HG02623 (cell line): ENCODE data around the gene CASP7.

Experiments
- ATAC-seq: cut with Tn5 transposase; IDR thresholded peaks from one replicate; pipeline ENCODE4 v1.9.1; 2021; ENCODE audit warnings: moderate library complexity; ENCODE audit not compliant: unreplicated experiment

The CASP7 gene

GRCh38 chr10:113711142-113711541 lies 31.4 kb downstream of the CASP7 start:
- ATAC-seq = no peak

GRCh38 chr10:113712024-113712423 lies 32.3 kb downstream of the CASP7 start:
- no peak for ATAC-seq

GRCh38 chr10:113712755-113713639 lies 33.3 kb downstream of the CASP7 start:
- no peak for ATAC-seq

GRCh38 chr10:113713640-113713982 lies 33.9 kb downstream of the CASP7 start:
- no peak for ATAC-seq

- ATAC-seq = no peak
Measured at GRCh38 chr10:113716109-113716910, 36.6 kb downstream of the CASP7 start.

GRCh38 chr10:113718969-113719822 lies 39.5 kb downstream of the CASP7 start:
- ATAC-seq = no peak

GRCh38 chr10:113720386-113720785 lies 40.7 kb downstream of the CASP7 start:
- no peak for ATAC-seq

- no peak for ATAC-seq
Measured at GRCh38 chr10:113732160-113732881, 52.6 kb downstream of the CASP7 start.

GRCh38 chr10:113732966-113733365 lies 53.3 kb downstream of the CASP7 start:
- no peak for ATAC-seq

GRCh38 chr10:113733635-113734034 lies 53.9 kb downstream of the CASP7 start:
- no peak for ATAC-seq

- peak; percentile 70 for ATAC-seq
Measured at GRCh38 chr10:113735913-113736312, 56.2 kb downstream of the CASP7 start.

GRCh38 chr10:113736576-113736975 lies 56.9 kb downstream of the CASP7 start:
- no peak for ATAC-seq

- ATAC-seq = no peak
Measured at GRCh38 chr10:113739031-113739430, 59.3 kb downstream of the CASP7 start.

- ATAC-seq = no peak
Measured at GRCh38 chr10:113739577-113739976, 59.9 kb downstream of the CASP7 start.

GRCh38 chr10:113740850-113741249 lies 61.1 kb downstream of the CASP7 start:
- no peak for ATAC-seq

- ATAC-seq = no peak
Measured at GRCh38 chr10:113742466-113742865, 62.8 kb downstream of the CASP7 start.

GRCh38 chr10:113743594-113743993 lies 63.9 kb downstream of the CASP7 start:
- no peak for ATAC-seq

- ATAC-seq = no peak
Measured at GRCh38 chr10:113745374-113745773, 65.7 kb downstream of the CASP7 start.

- ATAC-seq = no peak
Measured at GRCh38 chr10:113746217-113746957, 66.7 kb downstream of the CASP7 start.
